Activated CD4-positive, alpha-beta T cell treated with anti-CD3 and anti-CD28 coated beads, Interleukin-2, amount 10 ng/mL, durations not matched to agents 24 days and 14 days (primary cell): ENCODE data around the gene GPR15. TPM values are rescaled to one million over a fixed set of nuclear protein-coding genes. Genes with fewer than 3 reads are reported as not detected.

ENCODE experiments used
- DNase-seq: peaks from one replicate; pipeline ENCODE4 v3.0.0; 2022
- H3K27ac Mint-ChIP-seq: one replicate; pipeline ENCODE4 v1.8.0; 2022; ENCODE audit warnings: mild to moderate bottlenecking, mixed read lengths
- H3K27me3 Mint-ChIP-seq: one replicate; pipeline ENCODE4 v1.8.0; 2022; ENCODE audit warnings: mixed read lengths
- H3K36me3 Mint-ChIP-seq: one replicate; pipeline ENCODE4 v1.8.0; 2022; ENCODE audit warnings: low read depth, mild to moderate bottlenecking, mixed read lengths
- H3K4me1 Mint-ChIP-seq: one replicate; pipeline ENCODE4 v1.8.0; 2021; ENCODE audit warnings: mixed read lengths
- H3K4me3 Mint-ChIP-seq: one replicate; pipeline ENCODE4 v1.8.0; 2022; ENCODE audit warnings: mild to moderate bottlenecking, moderate library complexity, mixed read lengths
- H3K9me3 Mint-ChIP-seq: one replicate; pipeline ENCODE4 v1.8.0; 2021; ENCODE audit warnings: mixed read lengths
- intact Hi-C: fragments of 100-400 bp; cut with micrococcal nuclease; formaldehyde crosslinking; loops from one replicate; pipeline ENCODE4 v1.15.1; 2023
- total RNA-seq: library from RNA; stranded (reverse); gene quantifications from 2 replicates; pipeline ENCODE4 v1.2.3, GENCODE V29; 2022

GPR15 gene
- total RNA-seq, 1 donor from 2014 or later: 3.6 TPM

DNA sequence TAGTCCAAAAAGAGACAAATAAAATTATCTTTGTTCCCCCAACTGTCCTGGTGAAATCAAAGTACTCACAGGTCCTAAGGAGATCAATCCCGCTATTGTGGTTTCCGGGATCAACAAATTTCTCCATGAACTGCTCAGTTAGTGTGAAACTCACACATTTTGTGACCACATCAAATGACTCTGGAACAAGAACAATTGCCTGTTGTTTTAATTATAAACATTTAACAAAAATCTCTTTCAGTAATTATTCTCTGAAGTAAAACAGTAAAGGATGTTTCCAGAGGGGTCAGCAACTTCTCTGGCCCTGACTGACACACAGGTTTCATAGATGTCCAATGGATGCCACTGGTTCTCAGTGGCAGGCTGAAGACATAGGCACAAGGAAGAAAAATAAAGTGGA is 13.0 kb upstream of the GPR15 start:
- no peak for DNase-seq
- Mint-ChIP-seq H3K27ac (peak overlapping the region; percentile 75), H3K4me3 (peak overlapping the region; percentile 88), H3K4me1 (peaks cover 57% of the 10 kb centered on the region), H3K9me3 (no peaks in the 10 kb centered on the region), H3K36me3 (peaks cover 70% of the 10 kb centered on the region), H3K27me3 (no peaks in the 10 kb centered on the region)
- intact Hi-C loops: loop anchor here (10.0 kb wide), 1 partner anchor 174 kb away; no protein-coding TSS in a partner anchor

DNA sequence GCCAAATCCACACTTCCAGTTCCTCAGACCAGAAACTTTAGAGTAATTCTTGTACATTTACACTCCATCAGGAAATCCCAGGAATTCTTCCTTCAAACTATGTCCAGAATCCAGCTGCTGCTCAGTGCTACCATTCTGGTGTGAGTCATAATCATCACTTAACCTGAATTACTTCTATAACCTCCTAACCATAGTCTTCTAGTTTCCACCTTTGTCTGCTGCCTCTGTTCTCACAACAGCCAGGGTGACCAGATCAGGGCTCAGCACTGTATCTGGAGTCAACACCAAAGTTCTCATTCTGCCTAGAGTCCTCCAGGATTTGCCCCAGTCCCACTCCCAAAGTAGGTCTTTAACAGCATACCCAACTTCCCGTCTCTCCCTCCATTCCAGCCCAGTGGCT is 12.4 kb upstream of the GPR15 start:
- peak overlapping the region; percentile 75 for H3K27ac Mint-ChIP-seq
- intact Hi-C loops: loop anchor here (10.0 kb wide), 1 partner anchor 175 kb away; no protein-coding TSS in a partner anchor
- DNase-seq: peak; percentile 64
- no peaks in the 10 kb centered on the region for H3K27me3 Mint-ChIP-seq
- H3K4me1 Mint-ChIP-seq: peaks cover 61% of the 10 kb centered on the region
- peak overlapping the region; percentile 88 for H3K4me3 Mint-ChIP-seq
- H3K36me3 Mint-ChIP-seq: peaks cover 71% of the 10 kb centered on the region
- no peaks in the 10 kb centered on the region for H3K9me3 Mint-ChIP-seq

DNA sequence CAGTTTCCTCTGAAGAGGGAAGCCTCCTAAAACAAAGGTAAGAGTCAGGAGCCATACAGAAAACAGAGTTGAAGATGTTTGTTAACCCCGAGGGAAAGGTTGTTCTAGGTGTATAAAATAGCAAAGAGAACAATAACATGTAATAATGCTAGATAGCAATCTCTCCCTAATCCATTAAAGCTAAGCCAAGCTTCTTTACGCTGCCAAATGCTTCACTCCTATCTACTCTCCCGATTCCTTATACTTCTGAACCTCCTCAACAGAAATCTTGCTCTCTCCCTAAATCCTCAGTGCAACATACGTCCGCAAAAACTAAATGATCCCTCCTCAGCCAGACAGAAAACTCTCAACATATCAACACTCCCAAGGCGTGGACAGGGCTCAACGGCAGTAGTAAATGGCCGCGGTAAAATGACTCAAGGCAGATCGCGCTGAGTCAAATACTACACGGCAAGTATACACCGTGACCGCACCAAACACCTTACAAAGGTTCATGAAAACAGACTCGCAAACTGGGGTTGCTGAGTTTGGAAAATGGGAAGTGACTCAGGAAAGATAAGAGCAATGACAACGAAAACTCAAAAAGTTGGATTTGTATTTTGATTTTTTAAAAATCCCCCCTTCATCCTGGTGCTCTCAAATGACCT is 9.8 kb upstream of the GPR15 start:
- intact Hi-C loops: loop anchor here (1.0 to 5.0 kb wide), 10 partner anchors 9 to 758 kb away; partner anchors contain the start of genes ARL6, CPOX, CRYBG3 and RIOX2
- Mint-ChIP-seq H3K36me3 (peaks cover 58% of the 10 kb centered on the region), H3K4me3 (peak overlapping the region; percentile 88), H3K4me1 (peaks cover 55% of the 10 kb centered on the region), H3K27me3 (no peaks in the 10 kb centered on the region), H3K9me3 (no peaks in the 10 kb centered on the region), H3K27ac (peak overlapping the region; percentile 86)
- DNase-seq: peak; percentile 87

GRCh38 chr3:98522544-98523281 is 9.1 kb upstream of the GPR15 start, which contains the start of gene CLDND1:
CLDND1 (minus strand) TSS chr3:98522902; CDS start chr3:98521424, 1,478 bp downstream.
- Mint-ChIP-seq H3K4me1 (peaks cover 56% of the 10 kb centered on the region), H3K9me3 (no peaks in the 10 kb centered on the region), H3K27ac (peak within 1 kb of the TSS; percentile 93), H3K27me3 (no peaks in the 10 kb centered on the region), H3K4me3 (peak within 1 kb of the TSS; percentile 88), H3K36me3 (peaks cover 58% of the 10 kb centered on the region)
- intact Hi-C loops: loop anchor here (1.0 to 5.0 kb wide), 11 partner anchors 9 to 758 kb away; partner anchors contain the start of genes ARL6, CPOX, CRYBG3 and RIOX2
- peak; percentile 98 for DNase-seq

DNA sequence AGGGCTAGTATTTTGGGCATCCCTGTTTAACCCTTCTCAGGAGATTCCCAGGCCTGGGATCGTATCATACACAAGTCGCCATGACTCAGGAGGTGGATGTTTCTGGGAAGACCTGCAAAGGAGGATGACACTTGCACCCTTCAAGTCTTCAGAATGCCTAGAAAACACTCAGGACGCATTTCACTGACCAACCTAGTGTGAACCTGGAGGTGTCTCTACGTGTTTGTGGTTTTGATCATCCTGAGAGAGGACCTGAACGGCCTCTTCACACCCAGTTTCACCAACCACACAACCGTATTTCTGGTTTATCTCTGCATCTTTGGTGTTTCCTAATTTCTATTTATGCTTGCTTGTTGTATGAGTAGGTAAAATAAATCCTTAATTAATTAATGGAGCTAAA is 6.3 kb upstream of the GPR15 start:
- Mint-ChIP-seq H3K27ac (peak overlapping the region; percentile 60), H3K9me3 (peaks cover 6% of the 10 kb centered on the region), H3K36me3 (peaks cover 36% of the 10 kb centered on the region), H3K27me3 (no peaks in the 10 kb centered on the region), H3K4me1 (peaks cover 41% of the 10 kb centered on the region), H3K4me3 (peak overlapping the region; percentile 52)
- intact Hi-C loops: no loop called here
- DNase-seq: peak; percentile 75

DNA sequence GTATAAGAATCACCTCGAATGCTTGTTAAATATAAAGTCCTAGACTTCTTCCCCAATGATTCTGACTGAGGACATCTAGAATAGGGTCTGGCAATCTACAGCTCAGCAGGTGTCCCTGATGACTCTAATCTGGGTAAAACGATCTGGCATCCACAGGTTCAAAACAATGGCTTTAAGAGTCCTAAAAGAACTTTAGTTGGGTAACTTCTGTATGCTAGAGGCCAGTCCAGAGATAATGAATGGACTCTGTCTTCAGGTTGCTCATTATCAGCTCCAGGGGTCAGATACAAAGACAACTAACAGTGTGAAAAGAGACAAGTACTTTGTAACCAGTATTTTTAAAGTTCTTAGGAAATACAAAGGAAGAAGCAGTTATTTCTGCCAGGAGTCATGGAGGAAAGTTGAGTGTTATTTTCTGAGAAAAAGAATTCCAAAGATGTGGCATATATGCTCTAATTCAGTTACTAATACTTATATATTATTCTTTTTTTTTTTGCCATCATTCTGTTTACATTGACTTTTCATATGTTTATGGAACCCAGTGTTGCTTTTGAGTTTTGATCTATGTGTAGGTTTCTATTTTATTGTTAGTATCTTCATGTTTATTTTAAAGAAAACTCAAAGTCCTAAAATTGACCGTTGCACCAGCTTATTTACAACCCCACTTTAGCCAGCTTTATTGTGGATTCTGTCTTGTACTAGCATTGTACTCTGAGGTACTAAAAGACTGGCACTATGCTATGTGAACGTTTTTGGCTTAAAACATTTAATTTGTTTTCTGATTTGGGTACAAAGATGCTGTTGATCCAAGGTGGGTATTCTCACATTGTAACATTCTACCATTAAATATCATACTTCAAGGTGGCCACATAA is 3.1 kb upstream of the GPR15 start:
- DNase-seq: no peak
- peak overlapping the region; percentile 48 for H3K4me3 Mint-ChIP-seq
- peaks cover 36% of the 10 kb centered on the region for H3K36me3 Mint-ChIP-seq
- peaks cover 9% of the 10 kb centered on the region for H3K9me3 Mint-ChIP-seq
- peak overlapping the region; percentile 76 for H3K27ac Mint-ChIP-seq
- peaks cover 50% of the 10 kb centered on the region for H3K4me1 Mint-ChIP-seq
- intact Hi-C loops: no loop called here
- H3K27me3 Mint-ChIP-seq: no peaks in the 10 kb centered on the region

- Mint-ChIP-seq H3K36me3 (peaks cover 29% of the 10 kb centered on the region), H3K4me3 (peak overlapping the region; percentile 68), H3K9me3 (peaks cover 9% of the 10 kb centered on the region), H3K27me3 (no peaks in the 10 kb centered on the region), H3K27ac (peak overlapping the region; percentile 75), H3K4me1 (peaks cover 40% of the 10 kb centered on the region)
- intact Hi-C loops: no loop called here
- DNase-seq: no peak
Measured at GRCh38 chr3:98529856-98530459, 1.8 kb upstream of the GPR15 start.

DNA sequence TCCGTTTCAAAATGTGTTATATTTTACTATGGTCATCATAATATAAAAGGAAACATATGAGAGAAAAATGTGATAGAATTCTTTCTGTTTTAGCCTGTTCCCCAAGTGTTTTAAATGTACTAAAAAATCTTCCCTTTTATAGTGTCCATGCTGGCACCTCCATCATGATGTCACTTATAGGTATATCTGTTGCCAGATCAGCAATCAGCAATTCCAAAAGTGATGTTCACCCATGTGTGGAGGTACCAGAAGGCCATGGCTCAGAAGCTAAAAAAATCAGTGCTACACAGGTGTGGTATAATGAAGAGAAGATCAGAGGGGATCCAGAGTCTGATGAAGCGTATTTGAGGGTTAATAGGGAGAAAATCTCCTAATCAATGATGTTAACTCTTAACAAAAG is 1.1 kb upstream of the GPR15 start:
- Mint-ChIP-seq H3K4me1 (peaks cover 38% of the 10 kb centered on the region), H3K27me3 (no peaks in the 10 kb centered on the region), H3K36me3 (peaks cover 27% of the 10 kb centered on the region), H3K4me3 (peak overlapping the region; percentile 68), H3K9me3 (peaks cover 9% of the 10 kb centered on the region), H3K27ac (peak overlapping the region; percentile 39)
- intact Hi-C loops: no loop called here
- no peak for DNase-seq

DNA sequence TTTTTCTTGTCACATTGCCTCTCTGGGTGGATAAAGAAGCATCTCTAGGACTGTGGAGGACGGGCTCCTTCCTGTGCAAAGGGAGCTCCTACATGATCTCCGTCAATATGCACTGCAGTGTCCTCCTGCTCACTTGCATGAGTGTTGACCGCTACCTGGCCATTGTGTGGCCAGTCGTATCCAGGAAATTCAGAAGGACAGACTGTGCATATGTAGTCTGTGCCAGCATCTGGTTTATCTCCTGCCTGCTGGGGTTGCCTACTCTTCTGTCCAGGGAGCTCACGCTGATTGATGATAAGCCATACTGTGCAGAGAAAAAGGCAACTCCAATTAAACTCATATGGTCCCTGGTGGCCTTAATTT is 478 bp downstream of the GPR15 start:
- H3K9me3 Mint-ChIP-seq: peaks cover 9% of the 10 kb centered on the region
- H3K27me3 Mint-ChIP-seq: no peaks in the 10 kb centered on the region
- DNase-seq: peak; percentile 57
- peak overlapping the region; percentile 63 for H3K27ac Mint-ChIP-seq
- peaks cover 43% of the 10 kb centered on the region for H3K4me1 Mint-ChIP-seq
- peaks cover 22% of the 10 kb centered on the region for H3K36me3 Mint-ChIP-seq
- peak overlapping the region; percentile 65 for H3K4me3 Mint-ChIP-seq
- intact Hi-C loops: no loop called here

DNA sequence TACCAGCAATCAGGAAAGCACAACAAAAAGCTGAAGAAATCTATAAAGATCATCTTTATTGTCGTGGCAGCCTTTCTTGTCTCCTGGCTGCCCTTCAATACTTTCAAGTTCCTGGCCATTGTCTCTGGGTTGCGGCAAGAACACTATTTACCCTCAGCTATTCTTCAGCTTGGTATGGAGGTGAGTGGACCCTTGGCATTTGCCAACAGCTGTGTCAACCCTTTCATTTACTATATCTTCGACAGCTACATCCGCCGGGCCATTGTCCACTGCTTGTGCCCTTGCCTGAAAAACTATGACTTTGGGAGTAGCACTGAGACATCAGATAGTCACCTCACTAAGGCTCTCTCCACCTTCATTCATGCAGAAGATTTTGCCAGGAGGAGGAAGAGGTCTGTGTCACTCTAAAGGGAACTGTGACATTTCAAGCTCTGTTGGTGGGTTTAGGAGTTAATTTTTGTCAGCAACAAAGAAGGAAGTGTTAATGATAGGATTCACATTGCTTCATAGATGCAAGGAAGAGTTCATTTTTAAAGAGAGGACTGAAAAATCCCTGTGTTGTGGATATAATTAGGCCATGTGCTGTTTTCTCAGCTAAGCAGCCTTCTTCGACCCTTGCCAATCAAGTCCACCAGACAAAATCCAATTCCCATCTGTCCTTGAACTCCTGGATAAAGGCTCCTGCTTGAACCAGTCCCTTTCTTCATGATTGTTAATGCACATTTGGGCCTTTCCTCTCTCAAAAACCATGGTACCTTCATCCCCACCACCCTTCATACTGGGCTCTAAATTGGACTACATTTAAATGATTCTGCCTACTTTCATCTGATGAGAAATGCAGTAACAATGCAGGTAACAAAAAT is 1.2 kb downstream of the GPR15 start:
- Mint-ChIP-seq H3K9me3 (peaks cover 9% of the 10 kb centered on the region), H3K27ac (peak overlapping the region; percentile 81)

DNA sequence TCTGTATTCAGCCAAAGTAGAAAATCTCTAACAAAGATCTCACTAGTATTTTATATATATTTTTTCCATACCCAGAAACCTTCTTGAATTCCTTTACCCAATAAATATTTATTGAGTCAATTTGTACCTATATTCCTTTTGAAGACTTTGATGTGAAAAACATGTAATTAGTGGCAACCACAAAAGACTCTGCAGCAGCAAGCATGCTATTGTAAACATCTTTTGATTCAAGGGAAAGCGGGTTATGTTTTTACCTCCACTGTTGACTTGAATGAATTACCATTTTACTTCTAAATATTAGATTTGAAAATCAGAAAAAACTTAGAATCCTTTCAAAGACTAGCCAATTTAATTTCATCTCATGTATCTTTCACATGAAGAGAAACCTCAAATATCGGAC is 2.4 kb downstream of the GPR15 start:
- H3K4me3 Mint-ChIP-seq: peak overlapping the region; percentile 65
- intact Hi-C loops: no loop called here
- no peak overlapping the region for H3K27ac Mint-ChIP-seq
- H3K9me3 Mint-ChIP-seq: peaks cover 6% of the 10 kb centered on the region
- DNase-seq: peak; percentile 32
- H3K4me1 Mint-ChIP-seq: peaks cover 43% of the 10 kb centered on the region
- H3K27me3 Mint-ChIP-seq: no peaks in the 10 kb centered on the region
- peaks cover 20% of the 10 kb centered on the region for H3K36me3 Mint-ChIP-seq

More for the DNA sequence above, 1.2 kb downstream of the GPR15 start:
- H3K4me1 Mint-ChIP-seq: peaks cover 42% of the 10 kb centered on the region
- H3K4me3 Mint-ChIP-seq: peak overlapping the region; percentile 65
- DNase-seq: peak; percentile 59
- intact Hi-C loops: no loop called here
- H3K36me3 Mint-ChIP-seq: peaks cover 21% of the 10 kb centered on the region
- H3K27me3 Mint-ChIP-seq: no peaks in the 10 kb centered on the region

DNA sequence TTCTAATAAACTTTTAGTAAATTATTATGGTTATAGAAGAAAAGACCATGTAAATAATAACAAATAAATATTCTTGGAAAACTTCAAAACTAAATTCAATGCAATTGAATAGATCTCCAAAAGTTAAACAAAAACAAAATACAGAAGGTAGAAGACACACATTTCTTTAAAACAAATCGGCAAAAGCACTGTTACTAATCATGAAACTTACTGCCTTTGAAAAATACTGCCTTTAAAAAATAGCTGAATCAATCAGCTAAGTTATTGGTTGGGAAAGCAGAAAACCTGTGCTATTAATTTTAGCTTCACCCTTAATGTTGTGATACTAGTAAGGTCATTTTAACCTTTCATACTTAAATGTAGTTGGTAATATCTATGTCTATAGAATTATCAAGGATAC is 3.0 kb downstream of the GPR15 start:
- Mint-ChIP-seq H3K36me3 (peaks cover 20% of the 10 kb centered on the region), H3K4me3 (peak overlapping the region; percentile 53), H3K27ac (no peak overlapping the region), H3K27me3 (no peaks in the 10 kb centered on the region), H3K9me3 (peaks cover 5% of the 10 kb centered on the region), H3K4me1 (peaks cover 43% of the 10 kb centered on the region)
- no peak for DNase-seq
- intact Hi-C loops: no loop called here
